Activated CD4-positive, alpha-beta T cell treated with anti-CD3 and anti-CD28 coated beads for 36 hours (primary cell): ENCODE results near the gene CHRNA5. TPM values are rescaled to one million over a fixed set of nuclear protein-coding genes. Genes with fewer than 3 reads are reported as not detected.
"Not testable (repeated sequence)": the region's sequence is repeated elsewhere in the genome, so short reads cannot be mapped to it uniquely, and the experiment has no call there.

Experiments
- ATAC-seq: fragments of 200-7000 bp; cut with Tn5 transposase; one replicate; pipeline ENCODE4 v1.10.0; 2021; ENCODE audit warnings: mild to moderate bottlenecking, moderate library complexity
- CTCF ChIA-PET: fragments of 350-600 bp; sonication (Branson Sonifier 250); formaldehyde crosslinking; loops from one replicate; lab custom pipeline; 2021; ENCODE audit warnings: antibody characterized with exemption; lab: Charles Lee
- POLR2A ChIA-PET: fragments of 350-600 bp; sonication (Branson Sonifier 250); formaldehyde crosslinking; loops from one replicate; lab custom pipeline; 2021; ENCODE audit warnings: antibody characterized with exemption, inconsistent platforms; lab: Charles Lee
- DNase-seq: peaks from one replicate; pipeline ENCODE4 v3.0.0-alpha.2; 2020
- H3K27ac Mint-ChIP-seq: one replicate; pipeline ENCODE4 v1.8.0; 2021; ENCODE audit warnings: mixed read lengths
- H3K27me3 Mint-ChIP-seq: one replicate; pipeline ENCODE4 v1.8.0; 2021; ENCODE audit warnings: mixed read lengths
- H3K36me3 Mint-ChIP-seq: one replicate; pipeline ENCODE4 v1.8.0; 2021; ENCODE audit warnings: low read depth, mixed read lengths
- H3K4me1 Mint-ChIP-seq: one replicate; pipeline ENCODE4 v1.8.0; 2021; ENCODE audit warnings: mixed read lengths
- H3K4me3 Mint-ChIP-seq: one replicate; pipeline ENCODE4 v1.8.0; 2021; ENCODE audit warnings: mild to moderate bottlenecking, moderate library complexity, mixed read lengths
- H3K9me3 Mint-ChIP-seq: one replicate; pipeline ENCODE4 v1.8.0; 2021; ENCODE audit warnings: low read depth, mixed read lengths
- intact Hi-C, 2 experiments: fragments of 100-400 bp; cut with DNase I in 1 of 2; cut with micrococcal nuclease in 1 of 2; formaldehyde crosslinking; loops; one replicate each; pipeline versions ENCODE4 v1.14.2 to v1.15.1; 2022 to 2024; cut with DNase I, micrococcal nuclease
- total RNA-seq, 2 experiments: library from RNA; stranded (reverse); gene quantifications; one replicate each; pipeline ENCODE4 v1.2.3, GENCODE V29; 2021

CHRNA5 gene
- 1 to 10 TPM; 6.5 to 8.5 TPM for total RNA-seq

- ChIA-PET POLR2A (interaction anchor here (0.6 to 1.1 kb wide), 4 partner anchors 16 to 128 kb away, joined by 3 to 7 read pairs (median 4); partner anchors contain the start of gene PSMA4), CTCF (interaction anchor here (0.5 to 1.8 kb wide), 6 partner anchors 12 to 1660 kb away, joined by 3 to 15 read pairs (median 3); partner anchors contain the start of gene PSMA4)
- Mint-ChIP-seq H3K36me3 (no peaks in the 10 kb centered on the region), H3K27me3 (peaks cover 15% of the 10 kb centered on the region), H3K9me3 (no peaks in the 10 kb centered on the region), H3K4me3 (peak within 1 kb of the TSS; percentile 77), H3K4me1 (peaks cover 26% of the 10 kb centered on the region), H3K27ac (peak within 1 kb of the TSS; percentile 24)
- peak; percentile 88 for DNase-seq
- peak; percentile 91 for ATAC-seq
- intact Hi-C loops, result loop anchor here in 1 of 2 experiments (1.0 to 2.0 kb wide), 4 partner anchors 24 to 127 kb away; partner anchors contain the start of genes HYKK and IREB2
These were observed at the start of gene CHRNA5 for GRCh38 chr15:78565097-78565950. Gene CHRNA5 (plus strand): TSS chr15:78565520. CDS start chr15:78565720, 200 bp downstream.

- H3K27ac Mint-ChIP-seq, ATAC-seq, DNase-seq, H3K27me3 Mint-ChIP-seq, CTCF ChIA-PET, H3K4me3 Mint-ChIP-seq, H3K9me3 Mint-ChIP-seq, intact Hi-C loops, H3K36me3 Mint-ChIP-seq, POLR2A ChIA-PET, H3K4me1 Mint-ChIP-seq: not testable (repeated sequence)
These were observed 45.3 kb upstream of the CHRNA5 start for GRCh38 chr15:78520035-78520434.

- no peaks in the 10 kb centered on the region for H3K9me3 Mint-ChIP-seq
- ATAC-seq (no peak), DNase-seq (no peak)
- intact Hi-C loops, result no loop called here
- ChIA-PET CTCF (no interaction called here), POLR2A (no interaction called here)
- no peaks in the 10 kb centered on the region for H3K27me3 Mint-ChIP-seq
- H3K4me3 Mint-ChIP-seq, result no peak overlapping the region
- no peak overlapping the region for H3K27ac Mint-ChIP-seq
- H3K36me3 Mint-ChIP-seq, result peaks cover 2% of the 10 kb centered on the region
- H3K4me1 Mint-ChIP-seq, result no peaks in the 10 kb centered on the region
These were observed 41.1 kb upstream of the CHRNA5 start for GRCh38 chr15:78524230-78524629.

- ATAC-seq (no peak), DNase-seq (no peak)
- H3K27me3 Mint-ChIP-seq, result no peaks in the 10 kb centered on the region
- intact Hi-C loops, result no loop called here
- peaks cover 2% of the 10 kb centered on the region for H3K36me3 Mint-ChIP-seq
- CTCF ChIA-PET, result no interaction called here
- H3K4me1 Mint-ChIP-seq, result no peaks in the 10 kb centered on the region
- no peak overlapping the region for H3K27ac Mint-ChIP-seq
- H3K9me3 Mint-ChIP-seq, result no peaks in the 10 kb centered on the region
- no peak overlapping the region for H3K4me3 Mint-ChIP-seq
- POLR2A ChIA-PET, result no interaction called here
These were observed 38.0 kb upstream of the CHRNA5 start for GRCh38 chr15:78527325-78527724.

- H3K4me1 Mint-ChIP-seq, result no peaks in the 10 kb centered on the region
- H3K27me3 Mint-ChIP-seq, result no peaks in the 10 kb centered on the region
- ATAC-seq, result no peak
- ChIA-PET CTCF (interaction anchor here (1.1 kb wide), 1 partner anchor 11 kb away, joined by 3 read pairs; no protein-coding TSS in a partner anchor), POLR2A (no interaction called here)
- intact Hi-C loops, result no loop called here
- H3K4me3 Mint-ChIP-seq, result no peak overlapping the region
- no peaks in the 10 kb centered on the region for H3K36me3 Mint-ChIP-seq
- no peak for DNase-seq
- H3K27ac Mint-ChIP-seq, result no peak overlapping the region
- H3K9me3 Mint-ChIP-seq, result no peaks in the 10 kb centered on the region
These were observed 32.0 kb upstream of the CHRNA5 start for GRCh38 chr15:78533331-78533730.

GRCh38 chr15:78536134-78536533 is 29.2 kb upstream of the CHRNA5 start:
- no peak for ATAC-seq
- peaks cover 8% of the 10 kb centered on the region for H3K4me1 Mint-ChIP-seq
- peaks cover 3% of the 10 kb centered on the region for H3K36me3 Mint-ChIP-seq
- H3K27me3 Mint-ChIP-seq, result no peaks in the 10 kb centered on the region
- intact Hi-C loops, result no loop called here
- peak; percentile 9 for DNase-seq
- no peaks in the 10 kb centered on the region for H3K9me3 Mint-ChIP-seq
- H3K4me3 Mint-ChIP-seq, result no peak overlapping the region
- CTCF ChIA-PET, result no interaction called here
- POLR2A ChIA-PET, result no interaction called here
- no peak overlapping the region for H3K27ac Mint-ChIP-seq

- Mint-ChIP-seq H3K27ac (peak overlapping the region; percentile 44), H3K4me3 (no peak overlapping the region), H3K27me3 (no peaks in the 10 kb centered on the region), H3K36me3 (peaks cover 13% of the 10 kb centered on the region), H3K9me3 (no peaks in the 10 kb centered on the region), H3K4me1 (peaks cover 14% of the 10 kb centered on the region)
- no peak for ATAC-seq
- POLR2A ChIA-PET, result no interaction called here
- CTCF ChIA-PET, result no interaction called here
- intact Hi-C loops, result no loop called here
- DNase-seq, result no peak
These were observed 27.9 kb upstream of the CHRNA5 start for GRCh38 chr15:78537266-78537905.

GRCh38 chr15:78538358-78538757 is 27.0 kb upstream of the CHRNA5 start:
- DNase-seq, result no peak
- intact Hi-C loops, result no loop called here
- Mint-ChIP-seq H3K4me1 (peaks cover 24% of the 10 kb centered on the region), H3K9me3 (no peaks in the 10 kb centered on the region), H3K27me3 (no peaks in the 10 kb centered on the region), H3K4me3 (no peak overlapping the region), H3K27ac (no peak overlapping the region), H3K36me3 (peaks cover 23% of the 10 kb centered on the region)
- POLR2A ChIA-PET, result no interaction called here
- ATAC-seq, result no peak
- CTCF ChIA-PET, result no interaction called here

GRCh38 chr15:78539464-78540140 is 25.7 kb upstream of the CHRNA5 start:
- ChIA-PET CTCF (interaction anchor here (0.7 to 1.5 kb wide), 5 partner anchors 10 to 240 kb away, joined by 3 to 8 read pairs (median 4); partner anchors contain the start of genes IREB2 and SKIC8), POLR2A (interaction anchor here (0.7 to 1.7 kb wide), 4 partner anchors 23 to 334 kb away, joined by 3 to 12 read pairs (median 5); partner anchors contain the start of genes CHRNA5 and IREB2)
- DNase-seq, result peak; percentile 25
- not testable (repeated sequence) for H3K9me3 Mint-ChIP-seq, H3K27me3 Mint-ChIP-seq, ATAC-seq
- peak overlapping the region; percentile 91 for H3K4me3 Mint-ChIP-seq
- peaks cover 29% of the 10 kb centered on the region for H3K36me3 Mint-ChIP-seq
- H3K27ac Mint-ChIP-seq, result peak overlapping the region; percentile 98
- intact Hi-C loops, result loop anchor here (1.0 to 2.0 kb wide), 8 partner anchors 32 to 1613 kb away; partner anchors contain the start of genes HYKK (in 2 of the 2), IREB2 (in 2 of the 2), FAH (in 1 of the 2) and IDH3A (in 1 of the 2)
- peaks cover 26% of the 10 kb centered on the region for H3K4me1 Mint-ChIP-seq

- DNase-seq (peak; percentile 96), ATAC-seq (peak; percentile 86)
- ChIA-PET POLR2A (interaction anchor here (0.7 to 1.7 kb wide), 5 partner anchors 24 to 333 kb away, joined by 3 to 12 read pairs (median 5); partner anchors contain the start of genes CHRNA5 and IREB2), CTCF (interaction anchor here (0.8 to 1.5 kb wide), 4 partner anchors 9 to 241 kb away, joined by 3 to 8 read pairs (median 4); partner anchors contain the start of genes IREB2 and SKIC8)
- Mint-ChIP-seq H3K4me1 (peaks cover 27% of the 10 kb centered on the region), H3K9me3 (no peaks in the 10 kb centered on the region), H3K4me3 (peak within 1 kb of the TSS; percentile 91), H3K27ac (peak within 1 kb of the TSS; percentile 98), H3K27me3 (no peaks in the 10 kb centered on the region), H3K36me3 (peaks cover 33% of the 10 kb centered on the region)
- intact Hi-C loops, result loop anchor here (1.0 to 2.0 kb wide), 8 partner anchors 33 to 1612 kb away; partner anchors contain the start of genes HYKK (in 2 of the 2), IREB2 (in 2 of the 2), FAH (in 1 of the 2) and IDH3A (in 1 of the 2)
These were observed 25.0 kb upstream of the CHRNA5 start, which contains the start of gene PSMA4 for GRCh38 chr15:78540141-78540870. Gene PSMA4 (plus strand): TSS chr15:78540444. CDS start chr15:78541928, 1,484 bp downstream.
